Measurements from ENCODE around the gene ZRANB3. TPM values are rescaled to one million over a fixed set of nuclear protein-coding genes. Genes with fewer than 3 reads are reported as not detected.

Gene ZRANB3
- total RNA-seq, 1 donor from 2014 or later: 18.6 TPM

- TF ChIP-seq CTCF (IDR thresholded peaks at IDR 0.05; ENCODE audit: unreplicated experiment): no peak
- no peaks in the 10 kb centered on the region for H3K4me1 Mint-ChIP-seq (ENCODE audit: low read depth)
- H3K36me3 Mint-ChIP-seq (ENCODE audit: insufficient read depth): peaks cover 24% of the 10 kb centered on the region
- no peaks in the 10 kb centered on the region for H3K27me3 Mint-ChIP-seq
- H3K4me3 Mint-ChIP-seq (ENCODE audit: low read depth): no peak overlapping the region
- no peak for DNase-seq (ENCODE audit: low spot score, unreplicated experiment)
- H3K27ac Mint-ChIP-seq: no peak overlapping the region
- H3K9me3 Mint-ChIP-seq (ENCODE audit: low read depth): peaks cover 12% of the 10 kb centered on the region
Observed at GRCh38 chr2:135179689-135180088, 351.3 kb downstream of the ZRANB3 start.

- Mint-ChIP-seq H3K4me3 (ENCODE audit: low read depth) (no peak overlapping the region), H3K36me3 (ENCODE audit: insufficient read depth) (peaks cover 36% of the 10 kb centered on the region)
Observed at GRCh38 chr2:135175177-135175576, 355.8 kb downstream of the ZRANB3 start.

DNA sequence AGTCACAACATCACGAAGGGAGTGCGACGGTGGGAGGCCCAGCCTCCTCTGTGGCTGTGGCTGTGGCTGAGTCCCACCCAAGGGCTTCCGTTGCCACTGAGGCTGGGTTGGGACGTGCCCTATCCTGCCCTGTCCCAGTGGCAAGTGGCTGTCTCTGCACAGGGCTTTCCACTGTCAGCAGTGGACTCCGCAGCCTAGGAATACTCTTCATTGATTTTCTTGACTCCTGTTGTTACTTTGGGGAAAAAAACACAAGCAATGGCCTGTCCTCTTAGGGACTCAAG lies 356.3 kb downstream of the ZRANB3 start:
- Mint-ChIP-seq H3K4me3 (ENCODE audit: low read depth) (no peak overlapping the region), H3K27me3 (no peaks in the 10 kb centered on the region), H3K4me1 (ENCODE audit: low read depth) (no peaks in the 10 kb centered on the region), H3K36me3 (ENCODE audit: insufficient read depth) (peaks cover 36% of the 10 kb centered on the region), H3K9me3 (ENCODE audit: low read depth) (peaks cover 12% of the 10 kb centered on the region), H3K27ac (no peak overlapping the region)
- no peak for DNase-seq (ENCODE audit: low spot score, unreplicated experiment)
- TF ChIP-seq CTCF (IDR thresholded peaks at IDR 0.05; ENCODE audit: unreplicated experiment): no peak

More at GRCh38 chr2:135175177-135175576, 355.8 kb downstream of the ZRANB3 start:
- DNase-seq (ENCODE audit: low spot score, unreplicated experiment): no peak
- H3K4me1 Mint-ChIP-seq (ENCODE audit: low read depth): no peaks in the 10 kb centered on the region
- no peak overlapping the region for H3K27ac Mint-ChIP-seq
- H3K9me3 Mint-ChIP-seq (ENCODE audit: low read depth): peaks cover 12% of the 10 kb centered on the region
- TF ChIP-seq CTCF (IDR thresholded peaks at IDR 0.05; ENCODE audit: unreplicated experiment): no peak
- H3K27me3 Mint-ChIP-seq: no peaks in the 10 kb centered on the region

- TF ChIP-seq CTCF (IDR thresholded peaks at IDR 0.05; ENCODE audit: unreplicated experiment): no peak
- Mint-ChIP-seq H3K4me1 (ENCODE audit: low read depth) (no peaks in the 10 kb centered on the region), H3K4me3 (ENCODE audit: low read depth) (no peak overlapping the region), H3K9me3 (ENCODE audit: low read depth) (peaks cover 12% of the 10 kb centered on the region), H3K36me3 (ENCODE audit: insufficient read depth) (peaks cover 40% of the 10 kb centered on the region), H3K27ac (no peak overlapping the region), H3K27me3 (no peaks in the 10 kb centered on the region)
- no peak for DNase-seq (ENCODE audit: low spot score, unreplicated experiment)
Observed at GRCh38 chr2:135174049-135174809, 356.8 kb downstream of the ZRANB3 start.

- no peak overlapping the region for H3K4me3 Mint-ChIP-seq (ENCODE audit: low read depth)
- H3K27ac Mint-ChIP-seq: no peak overlapping the region
- H3K36me3 Mint-ChIP-seq (ENCODE audit: insufficient read depth): peaks cover 32% of the 10 kb centered on the region
- no peak for DNase-seq (ENCODE audit: low spot score, unreplicated experiment)
- no peaks in the 10 kb centered on the region for H3K27me3 Mint-ChIP-seq
- no peaks in the 10 kb centered on the region for H3K4me1 Mint-ChIP-seq (ENCODE audit: low read depth)
- TF ChIP-seq CTCF (IDR thresholded peaks at IDR 0.05; ENCODE audit: unreplicated experiment): no peak
- no peaks in the 10 kb centered on the region for H3K9me3 Mint-ChIP-seq (ENCODE audit: low read depth)
Observed at GRCh38 chr2:135169900-135170753, 360.9 kb downstream of the ZRANB3 start.
